Esophagus squamous epithelium (tissue), 5 donors: ENCODE data around the gene RAD51D. TPM values are rescaled to one million over a fixed set of nuclear protein-coding genes. Genes with fewer than 3 reads are reported as not detected.

Experiments used
- DNase-seq: peaks from one replicate; lab custom pipeline; 2025; lab: John Stamatoyannopoulos, UW
- H3K27ac ChIP-seq, 4 donors: fragments of 200-600 bp; sonication (generic); one replicate each; pipeline ENCODE4 v1.5.1; 2016 to 2019; ENCODE audit warnings: mild to moderate bottlenecking in 1 of 4
- H3K27me3 ChIP-seq, 4 donors: fragments of 200-600 bp; sonication (generic); 1 replicate in 3 of 4; 2 replicates in 1 of 4; pipeline versions ENCODE4 v1.5.1 to v1.6.0; 2017 to 2021; ENCODE audit warnings: antibody characterized with exemption in 1 of 4
- H3K36me3 ChIP-seq, 3 donors: fragments of 200-600 bp; sonication (generic); one replicate each; pipeline ENCODE4 v1.5.1; 2016 to 2019
- H3K4me1 ChIP-seq, 3 donors: fragments of 200-600 bp; sonication (generic); one replicate each; pipeline ENCODE4 v1.5.1; 2017 to 2019
- H3K4me3 ChIP-seq, 4 donors: fragments of 200-600 bp; sonication (generic); 1 replicate in 3 of 4; 2 replicates in 1 of 4; pipeline ENCODE4 v1.5.1; 2016 to 2019; ENCODE audit warnings: mild to moderate bottlenecking in 2 of 4, moderate library complexity in 1 of 4
- H3K9me3 ChIP-seq, 3 donors: fragments of 200-600 bp; sonication (generic); one replicate each; pipeline ENCODE4 v1.5.1; 2016 to 2019
- POLR2A ChIP-seq, 4 donors: fragments of 450-650 bp; IDR thresholded peaks; one replicate each; pipeline ENCODE4 v1.6.1; 2017; ENCODE audit warnings: antibody characterized with exemption in 4 of 4, mild to moderate bottlenecking in 4 of 4, moderate library complexity in 3 of 4
- WGBS, 2 donors: methylation state at CpG; one replicate each; pipeline ENCODE4 v1.1.5; 2018; 5-methylcytosine and 5-hydroxymethylcytosine counted together
- intact Hi-C: fragments of 100-400 bp; cut with DNase I; formaldehyde crosslinking; loops from one replicate; pipeline ENCODE4 v1.15.0; 2022
- total RNA-seq, 4 donors: library from RNA; depleted of rRNA; stranded (reverse); fragments of >200 nt; gene quantifications; one replicate each; pipeline ENCODE4 v1.1.0, GENCODE V29; 2016
- TF ChIP-seq, protein P1 (sequence below), 6 experiments: fragments of 450-650 bp in 4 of 6; fragments of 200-600 bp in 2 of 6; sonication (generic) in 2 of 6; IDR thresholded peaks; one replicate each; pipeline ENCODE4 v1.5.1; 2016 to 2019; ENCODE audit warnings: antibody characterized with exemption in 6 of 6, mild to moderate bottlenecking in 4 of 6, moderate library complexity in 4 of 6
- donor health status: DM: yes; HTN: yes; CAD: no.

The RAD51D gene
- total RNA-seq, 4 donors from 2014 or later = 2.4 to 7.1 (median 6.0) TPM

DNA sequence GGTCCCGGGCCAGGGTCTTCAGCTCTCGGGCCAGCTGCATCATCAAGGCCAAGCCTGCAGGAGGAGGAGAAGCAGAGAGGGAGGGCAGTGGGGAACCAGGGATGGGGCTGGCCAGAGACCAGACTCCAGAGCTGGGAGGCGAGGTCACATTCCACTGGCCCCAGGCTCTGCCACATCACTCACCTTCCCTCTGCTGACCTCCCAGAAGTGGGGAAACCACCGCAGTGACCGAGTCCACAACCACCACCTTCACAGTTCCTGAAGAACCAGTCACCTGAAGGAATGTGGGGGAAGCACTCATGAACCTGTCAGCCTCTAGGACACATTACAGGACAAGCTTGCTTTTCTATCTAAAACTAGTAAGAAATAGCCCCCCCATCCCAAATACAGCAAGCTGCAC, 16.4 kb downstream of the RAD51D start:
- Histone ChIP-seq H3K27ac (no peak overlapping the region), H3K27me3 (no peaks in the 10 kb centered on the region), H3K36me3 (peaks cover 9 to 79% (median 15%) of the 10 kb centered on the region in 3 donors), H3K4me1 (no peaks in the 10 kb centered on the region), H3K4me3 (no peak overlapping the region), H3K9me3 (no peaks in the 10 kb centered on the region)
- TF ChIP-seq POLR2A (IDR thresholded peaks at IDR 0.05) = no peak
- TF ChIP-seq, protein P1, sequence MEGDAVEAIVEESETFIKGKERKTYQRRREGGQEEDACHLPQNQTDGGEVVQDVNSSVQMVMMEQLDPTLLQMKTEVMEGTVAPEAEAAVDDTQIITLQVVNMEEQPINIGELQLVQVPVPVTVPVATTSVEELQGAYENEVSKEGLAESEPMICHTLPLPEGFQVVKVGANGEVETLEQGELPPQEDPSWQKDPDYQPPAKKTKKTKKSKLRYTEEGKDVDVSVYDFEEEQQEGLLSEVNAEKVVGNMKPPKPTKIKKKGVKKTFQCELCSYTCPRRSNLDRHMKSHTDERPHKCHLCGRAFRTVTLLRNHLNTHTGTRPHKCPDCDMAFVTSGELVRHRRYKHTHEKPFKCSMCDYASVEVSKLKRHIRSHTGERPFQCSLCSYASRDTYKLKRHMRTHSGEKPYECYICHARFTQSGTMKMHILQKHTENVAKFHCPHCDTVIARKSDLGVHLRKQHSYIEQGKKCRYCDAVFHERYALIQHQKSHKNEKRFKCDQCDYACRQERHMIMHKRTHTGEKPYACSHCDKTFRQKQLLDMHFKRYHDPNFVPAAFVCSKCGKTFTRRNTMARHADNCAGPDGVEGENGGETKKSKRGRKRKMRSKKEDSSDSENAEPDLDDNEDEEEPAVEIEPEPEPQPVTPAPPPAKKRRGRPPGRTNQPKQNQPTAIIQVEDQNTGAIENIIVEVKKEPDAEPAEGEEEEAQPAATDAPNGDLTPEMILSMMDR (IDR thresholded peaks at IDR 0.05) = no peak
- 94 to 97% methylated on average over 5 of the region's 5 CpGs for WGBS, 2 donors
- intact Hi-C loops = no loop called here
- no peak for DNase-seq

DNA sequence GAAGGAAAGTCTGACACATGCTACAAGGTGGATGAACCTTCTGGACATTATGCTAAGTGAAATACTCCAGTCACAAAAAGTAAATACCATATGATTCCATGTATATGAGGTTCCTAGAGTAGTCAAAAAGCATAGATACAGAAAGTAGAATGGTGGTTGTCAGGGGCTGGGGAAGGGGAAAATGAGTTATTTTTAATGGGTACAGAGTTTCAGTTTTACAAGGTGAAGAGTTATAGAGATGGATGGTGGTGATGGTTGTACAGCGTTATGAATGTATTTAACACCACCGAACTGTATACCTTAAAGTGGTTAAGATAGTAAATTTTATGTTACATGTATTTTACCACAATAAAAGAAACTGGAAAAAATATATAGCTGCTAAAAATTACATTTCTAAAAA, 17.9 kb downstream of the RAD51D start:
- Histone ChIP-seq H3K4me3 (no peak overlapping the region), H3K4me1 (no peaks in the 10 kb centered on the region), H3K9me3 (no peaks in the 10 kb centered on the region), H3K36me3 (peaks cover 9 to 84% (median 15%) of the 10 kb centered on the region in 3 donors), H3K27ac (no peak overlapping the region), H3K27me3 (no peaks in the 10 kb centered on the region)
- DNase-seq = no peak
- WGBS, 2 donors = 89 to 90% methylated on average over 2 of the region's 2 CpGs
- no peak for TF ChIP-seq POLR2A (IDR thresholded peaks at IDR 0.05)
- TF ChIP-seq, protein P1 (IDR thresholded peaks at IDR 0.05) = no peak
- intact Hi-C loops = no loop called here

DNA sequence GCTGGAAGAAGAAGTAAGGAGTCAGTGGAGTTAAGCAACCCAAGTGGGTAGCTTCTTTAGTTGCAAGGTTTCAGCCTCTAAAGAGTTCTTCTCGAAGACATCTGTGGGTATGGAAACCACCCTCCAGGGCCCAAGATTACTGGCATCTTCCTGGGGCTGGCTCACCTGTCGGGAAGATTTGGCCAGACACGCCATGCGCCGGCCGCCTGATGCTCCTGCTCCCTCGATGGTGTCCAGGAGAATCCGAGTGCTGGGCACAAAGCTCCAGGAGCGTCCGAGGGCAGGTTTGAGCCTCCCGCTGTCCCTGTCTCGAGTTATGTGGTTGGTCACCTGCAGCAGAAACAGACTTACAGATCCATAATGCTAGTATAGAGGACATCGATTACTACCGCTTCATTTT, 18.6 kb downstream of the RAD51D start:
- Histone ChIP-seq H3K4me3 (no peak overlapping the region), H3K4me1 (no peaks in the 10 kb centered on the region), H3K9me3 (no peaks in the 10 kb centered on the region), H3K27ac (no peak overlapping the region), H3K27me3 (no peaks in the 10 kb centered on the region), H3K36me3 (peaks cover 9 to 77% (median 15%) of the 10 kb centered on the region in 3 donors)
- intact Hi-C loops = no loop called here
- TF ChIP-seq, protein P1 (IDR thresholded peaks at IDR 0.05) = no peak
- TF ChIP-seq POLR2A (IDR thresholded peaks at IDR 0.05) = no peak
- no peak for DNase-seq
- 93 to 100% methylated on average over 2 to 10 of the region's 14 CpGs for WGBS, 2 donors

DNA sequence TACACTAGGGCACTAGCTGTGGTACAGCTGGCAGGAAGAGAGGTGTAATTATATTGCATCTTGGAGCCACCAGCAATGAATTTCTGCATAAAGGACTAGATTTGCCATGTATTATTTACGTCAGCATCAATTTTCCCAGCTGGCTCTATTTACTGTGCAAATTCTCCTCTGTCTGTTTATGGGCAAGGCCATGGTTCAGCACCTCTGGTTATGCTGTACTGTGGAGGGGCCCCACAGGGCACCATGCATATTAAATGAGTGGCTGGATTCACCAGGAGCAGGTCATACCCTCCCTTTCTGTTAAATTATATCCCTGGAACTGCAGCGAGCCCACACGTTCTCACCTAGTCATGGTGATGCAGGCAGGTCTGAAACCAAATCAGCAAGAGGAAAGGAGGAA, 19.8 kb downstream of the RAD51D start:
- peaks cover 9 to 66% (median 15%) of the 10 kb centered on the region in 3 donors for H3K36me3 ChIP-seq
- intact Hi-C loops = no loop called here
- TF ChIP-seq, protein P1 (IDR thresholded peaks at IDR 0.05) = no peak
- no peak for TF ChIP-seq POLR2A (IDR thresholded peaks at IDR 0.05)
- no peaks in the 10 kb centered on the region for H3K27me3 ChIP-seq
- DNase-seq = no peak
- no peaks in the 10 kb centered on the region for H3K9me3 ChIP-seq
- 87 to 95% methylated on average over 2 to 3 of the region's 3 CpGs for WGBS, 2 donors
- no peak overlapping the region for H3K4me3 ChIP-seq
- H3K4me1 ChIP-seq = no peaks in the 10 kb centered on the region
- H3K27ac ChIP-seq = no peak overlapping the region

DNA sequence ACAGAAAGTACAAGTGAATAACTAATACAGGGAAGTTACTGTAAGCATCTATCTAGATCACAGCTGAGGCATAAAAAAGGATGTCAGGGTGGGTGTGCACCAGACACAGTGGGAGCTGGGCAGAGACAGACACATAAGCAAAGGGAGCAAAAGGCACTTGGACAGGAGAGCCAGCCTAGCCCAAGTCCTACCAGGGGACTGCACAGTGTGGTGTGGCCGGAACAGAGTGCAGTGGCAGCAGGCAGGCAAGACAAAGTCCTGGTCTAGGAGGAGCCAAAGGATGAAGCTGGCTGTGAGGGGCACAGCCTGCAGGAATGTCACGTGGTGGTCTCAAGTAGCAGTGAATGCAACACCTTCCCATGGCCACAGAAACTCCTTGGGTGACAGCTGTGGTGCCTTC, 21.9 kb downstream of the RAD51D start:
- Histone ChIP-seq H3K4me1 (peaks cover 0 to 5% (median 0%) of the 10 kb centered on the region in 3 donors), H3K27me3 (no peaks in the 10 kb centered on the region), H3K9me3 (no peaks in the 10 kb centered on the region), H3K36me3 (peaks cover 9 to 50% (median 15%) of the 10 kb centered on the region in 3 donors), H3K4me3 (no peak overlapping the region), H3K27ac (no peak overlapping the region)
- DNase-seq = no peak
- intact Hi-C loops = no loop called here
- TF ChIP-seq POLR2A (IDR thresholded peaks at IDR 0.05) = no peak
- TF ChIP-seq, protein P1 (IDR thresholded peaks at IDR 0.05) = no peak
- WGBS, 2 donors = 78 to 88% methylated on average over 2 of the region's 2 CpGs
